Activated naive CD4-positive, alpha-beta T cell treated with anti-CD3 and anti-CD28 coated beads, Interleukin-2, amount 50 U/mL, for 24 hours (primary cell): Measurements from ENCODE around the gene GMFB.

ENCODE experiments used
- H3K27ac Mint-ChIP-seq: one replicate; pipeline ENCODE4 v1.8.0; 2021; ENCODE audit warnings: mild to moderate bottlenecking, mixed read lengths
- H3K27me3 Mint-ChIP-seq: one replicate; pipeline ENCODE4 v1.8.0; 2021; ENCODE audit warnings: mixed read lengths
- H3K36me3 Mint-ChIP-seq: one replicate; pipeline ENCODE4 v1.8.0; 2021; ENCODE audit warnings: mixed read lengths
- H3K4me1 Mint-ChIP-seq: one replicate; pipeline ENCODE4 v1.8.0; 2021; ENCODE audit warnings: mixed read lengths
- H3K4me3 Mint-ChIP-seq: one replicate; pipeline ENCODE4 v1.8.0; 2021; ENCODE audit warnings: mild to moderate bottlenecking, mixed read lengths
- H3K9me3 Mint-ChIP-seq: one replicate; pipeline ENCODE4 v1.8.0; 2021; ENCODE audit warnings: mixed read lengths

The GMFB gene

DNA sequence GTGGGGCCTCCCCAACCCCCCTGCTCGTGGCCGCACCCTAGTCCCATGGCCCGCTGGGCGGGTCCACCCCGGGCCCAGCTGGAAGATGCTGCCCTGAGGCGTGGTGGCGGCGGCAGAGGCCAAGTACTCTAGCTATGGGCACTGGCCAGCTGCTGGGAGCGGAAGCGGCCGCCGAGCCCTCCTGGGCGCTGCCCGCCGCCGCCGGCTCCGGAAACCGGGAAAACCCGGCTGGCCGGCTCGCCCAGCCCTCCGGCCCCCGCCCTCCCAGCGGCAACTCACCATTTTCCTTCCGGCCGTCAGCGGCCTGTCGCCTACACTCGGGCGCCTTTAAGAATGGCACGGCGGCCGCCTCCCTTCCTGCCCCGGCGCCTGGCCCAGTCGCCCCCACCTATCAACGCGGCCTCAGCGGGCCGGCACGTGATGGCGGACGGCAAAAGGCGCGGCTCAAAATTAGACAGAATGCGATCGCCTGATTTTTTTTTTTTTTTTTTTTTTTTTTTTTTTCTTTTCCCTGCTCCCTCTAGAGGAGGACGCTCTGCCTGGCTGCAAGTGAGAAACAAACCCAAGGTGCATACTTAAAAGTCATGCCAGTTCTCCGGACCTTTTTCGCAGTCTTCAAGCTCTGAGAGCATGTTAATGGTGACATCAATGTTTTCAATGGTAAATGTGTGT lies at the start of gene GMFB:
Gene GMFB (minus strand): TSS at position 335 of the 672 bp plus-strand sequence. CDS start 53 bp downstream, at position 282.
- H3K27ac Mint-ChIP-seq = peak within 1 kb of the TSS; percentile 98
- peaks cover 5% of the 10 kb centered on the region for H3K36me3 Mint-ChIP-seq
- peaks cover 64% of the 10 kb centered on the region for H3K4me1 Mint-ChIP-seq
- H3K9me3 Mint-ChIP-seq = no peaks in the 10 kb centered on the region
- peak within 1 kb of the TSS; percentile 90 for H3K4me3 Mint-ChIP-seq
- H3K27me3 Mint-ChIP-seq = no peaks in the 10 kb centered on the region

DNA sequence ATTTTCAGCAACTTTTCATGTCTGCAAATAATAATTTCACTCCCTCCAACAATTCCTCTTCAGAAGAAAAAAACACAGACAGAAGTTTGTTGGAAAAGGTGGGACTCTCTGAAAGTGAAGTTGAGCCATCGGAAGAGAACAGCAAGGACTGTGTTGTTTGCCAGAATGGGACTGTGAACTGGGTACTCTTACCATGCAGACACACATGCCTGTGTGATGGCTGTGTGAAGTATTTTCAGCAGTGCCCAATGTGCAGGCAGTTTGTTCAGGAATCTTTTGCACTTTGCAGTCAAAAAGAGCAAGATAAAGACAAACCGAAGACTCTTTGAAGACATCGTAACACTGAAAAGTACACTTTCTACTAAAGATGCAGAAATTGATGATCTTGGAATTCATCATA lies 49.3 kb upstream of the GMFB start:
- H3K36me3 Mint-ChIP-seq = peaks cover 11% of the 10 kb centered on the region
- no peaks in the 10 kb centered on the region for H3K4me1 Mint-ChIP-seq
- no peak overlapping the region for H3K4me3 Mint-ChIP-seq
- H3K9me3 Mint-ChIP-seq = no peaks in the 10 kb centered on the region
- no peaks in the 10 kb centered on the region for H3K27me3 Mint-ChIP-seq
- H3K27ac Mint-ChIP-seq = no peak overlapping the region

DNA sequence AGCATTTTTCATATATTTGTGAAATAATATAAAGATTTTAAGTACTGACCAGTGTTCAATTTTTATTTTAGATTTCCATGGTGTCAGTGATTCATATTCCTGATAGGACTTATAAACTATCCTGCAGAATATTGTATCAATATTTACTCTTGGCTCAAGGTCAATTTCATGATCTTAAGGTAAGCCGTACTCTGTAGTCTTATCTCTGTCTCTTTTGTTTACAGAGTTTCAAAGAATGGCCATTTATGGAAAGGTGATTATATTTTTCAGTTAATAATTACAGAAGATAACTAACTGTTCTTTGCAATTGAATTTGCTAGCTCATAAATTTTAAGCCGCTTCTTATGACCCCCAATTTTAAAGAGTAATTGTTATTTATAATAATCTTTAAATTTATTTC lies 48.9 kb upstream of the GMFB start:
- Mint-ChIP-seq H3K9me3 (no peaks in the 10 kb centered on the region), H3K27me3 (no peaks in the 10 kb centered on the region), H3K4me1 (no peaks in the 10 kb centered on the region), H3K36me3 (peaks cover 11% of the 10 kb centered on the region), H3K4me3 (no peak overlapping the region), H3K27ac (no peak overlapping the region)

DNA sequence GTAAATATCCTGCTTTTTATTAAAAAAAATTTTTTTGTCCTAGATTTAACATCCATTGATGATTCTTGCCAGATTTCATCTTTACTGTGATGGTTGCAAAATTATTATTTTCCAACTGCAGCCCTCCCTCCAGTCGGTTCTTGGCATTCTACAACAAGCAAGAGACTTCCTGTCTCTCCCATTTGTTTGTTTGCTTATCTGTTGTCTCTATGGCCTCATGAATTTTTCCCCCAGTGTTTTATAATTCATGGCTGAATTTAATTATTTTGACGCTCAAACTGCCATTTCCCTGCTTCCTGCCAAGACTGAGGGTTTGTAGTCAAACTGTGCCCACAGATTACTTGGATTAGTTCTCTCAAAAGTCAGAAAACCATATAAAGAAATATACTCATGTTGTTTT lies 46.9 kb upstream of the GMFB start:
- Mint-ChIP-seq H3K4me3 (no peak overlapping the region), H3K36me3 (peaks cover 13% of the 10 kb centered on the region), H3K4me1 (no peaks in the 10 kb centered on the region), H3K9me3 (no peaks in the 10 kb centered on the region), H3K27ac (no peak overlapping the region), H3K27me3 (no peaks in the 10 kb centered on the region)

DNA sequence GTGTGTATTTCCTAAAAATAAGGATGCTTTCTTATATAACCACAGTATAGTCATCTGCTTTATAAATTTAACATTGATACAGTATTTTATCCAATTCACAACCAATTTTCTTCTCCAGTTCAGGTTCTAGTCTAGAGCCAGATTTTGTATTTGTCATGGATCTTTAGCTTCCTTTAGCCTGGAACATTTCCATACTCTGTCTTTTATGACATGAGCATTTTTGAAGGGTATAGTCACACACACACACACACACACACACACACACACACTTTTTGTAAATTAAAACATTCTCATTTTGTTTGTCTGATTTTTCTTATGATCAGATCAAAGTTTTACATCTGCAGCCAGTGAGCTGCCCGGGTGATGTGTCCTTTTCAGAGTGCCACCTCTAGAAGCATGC lies 46.3 kb upstream of the GMFB start:
- H3K9me3 Mint-ChIP-seq = no peaks in the 10 kb centered on the region
- no peaks in the 10 kb centered on the region for H3K4me1 Mint-ChIP-seq
- H3K36me3 Mint-ChIP-seq = peaks cover 13% of the 10 kb centered on the region
- no peak overlapping the region for H3K27ac Mint-ChIP-seq
- H3K27me3 Mint-ChIP-seq = no peaks in the 10 kb centered on the region
- H3K4me3 Mint-ChIP-seq = no peak overlapping the region

DNA sequence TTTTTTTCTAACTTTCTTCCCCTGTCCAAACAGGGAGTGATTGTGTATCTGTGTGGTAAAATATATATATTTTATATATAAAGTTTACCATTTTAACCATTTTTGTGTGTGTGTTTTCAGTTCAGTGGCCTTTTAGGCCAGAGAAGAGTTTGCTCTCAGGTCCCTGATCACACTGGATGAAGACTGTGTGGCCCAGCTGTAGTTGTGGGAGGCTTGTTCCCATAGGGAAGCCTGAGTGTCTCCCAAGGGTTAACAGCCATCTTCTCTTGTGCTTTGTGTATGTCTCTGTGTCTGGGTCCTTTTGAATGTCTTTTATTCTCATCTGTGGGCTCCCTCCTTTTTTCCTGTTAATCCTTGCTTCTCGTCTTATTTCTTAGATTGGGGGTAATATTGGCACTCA lies 44.3 kb upstream of the GMFB start:
- Mint-ChIP-seq H3K27ac (no peak overlapping the region), H3K36me3 (peaks cover 11% of the 10 kb centered on the region), H3K4me3 (no peak overlapping the region), H3K9me3 (no peaks in the 10 kb centered on the region), H3K27me3 (no peaks in the 10 kb centered on the region), H3K4me1 (no peaks in the 10 kb centered on the region)

DNA sequence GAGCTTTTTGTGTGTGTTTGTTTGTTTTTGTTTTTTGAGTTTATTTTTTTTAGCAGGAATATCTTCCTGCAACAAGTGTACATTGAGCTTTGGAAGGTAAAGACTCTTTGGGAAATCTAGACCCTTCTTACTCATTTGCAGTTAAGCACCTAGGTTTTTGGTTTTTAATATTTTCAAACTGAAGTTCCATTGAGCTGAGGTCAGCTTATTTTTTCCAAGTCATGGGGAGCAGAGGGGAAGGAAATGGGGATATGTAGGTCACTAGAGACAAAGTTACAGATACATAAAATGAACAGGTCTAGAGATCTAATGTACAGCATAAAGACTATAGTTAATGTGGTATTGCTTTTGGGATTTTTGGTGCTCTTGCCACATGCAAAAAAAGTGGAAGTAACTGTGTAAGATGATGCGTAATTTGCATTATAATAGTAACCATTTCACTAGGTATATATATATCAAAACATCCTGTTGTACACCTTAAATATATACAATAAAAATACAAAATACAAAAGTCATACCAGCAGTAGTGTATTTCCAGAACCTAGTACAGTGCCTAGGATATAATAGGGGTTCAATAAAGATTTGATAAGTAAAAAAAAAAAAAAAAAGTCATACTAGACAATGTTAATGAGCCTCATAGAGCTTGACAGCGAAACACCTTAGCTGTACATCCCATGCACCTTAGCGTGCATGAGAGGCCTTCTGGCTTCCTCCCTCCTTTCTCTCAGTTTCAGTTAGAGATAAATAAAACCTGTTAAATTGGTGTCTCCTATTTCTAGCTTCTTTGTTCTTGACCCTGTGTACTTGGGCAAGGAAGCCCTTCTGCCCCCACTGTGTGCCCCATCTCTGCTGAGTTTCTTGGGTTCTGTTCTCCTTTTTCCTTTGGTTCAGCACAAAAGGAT lies 43.6 kb upstream of the GMFB start:
- Mint-ChIP-seq H3K27me3 (no peaks in the 10 kb centered on the region), H3K9me3 (no peaks in the 10 kb centered on the region), H3K36me3 (peaks cover 11% of the 10 kb centered on the region), H3K4me3 (no peak overlapping the region), H3K27ac (no peak overlapping the region), H3K4me1 (no peaks in the 10 kb centered on the region)

DNA sequence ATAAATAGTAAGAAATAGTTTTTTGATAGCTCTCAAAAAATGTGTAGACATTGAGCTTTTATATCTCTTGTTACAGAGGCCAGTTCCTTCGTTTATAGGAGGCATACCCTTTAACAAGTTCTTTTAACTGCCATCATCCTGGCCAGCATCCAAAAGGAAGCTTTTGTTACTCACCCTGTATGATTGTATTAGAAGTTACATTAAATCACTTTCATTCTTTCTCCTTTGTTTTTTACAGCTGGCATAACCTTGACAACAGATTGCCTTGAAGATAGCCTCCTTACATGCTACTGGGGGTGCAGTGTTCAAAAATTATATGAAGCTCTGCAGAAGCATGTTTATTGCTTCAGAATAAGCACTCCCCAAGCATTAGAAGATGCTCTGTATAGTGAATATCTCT lies 41.0 kb upstream of the GMFB start:
- Mint-ChIP-seq H3K27ac (no peak overlapping the region), H3K4me1 (no peaks in the 10 kb centered on the region), H3K36me3 (peaks cover 12% of the 10 kb centered on the region), H3K9me3 (no peaks in the 10 kb centered on the region), H3K4me3 (no peak overlapping the region), H3K27me3 (no peaks in the 10 kb centered on the region)

DNA sequence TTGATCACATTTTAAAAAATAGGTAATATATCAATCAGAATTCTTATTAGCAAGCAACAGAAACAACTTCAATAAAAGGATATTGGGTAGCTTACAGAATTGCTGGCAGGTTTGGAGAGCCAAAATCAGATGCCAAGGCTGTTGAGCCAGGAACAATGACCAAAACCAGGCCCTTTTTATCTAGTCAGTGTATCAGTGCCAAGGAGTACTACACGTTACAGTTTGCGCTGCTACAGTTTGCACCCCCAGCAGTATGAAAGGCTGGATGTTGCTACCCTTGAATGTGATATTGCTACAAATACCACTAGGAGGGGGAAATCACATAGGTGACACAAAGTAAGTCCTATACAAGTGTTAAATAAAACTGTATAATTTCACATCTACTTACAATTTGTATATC lies 40.2 kb upstream of the GMFB start:
- no peaks in the 10 kb centered on the region for H3K9me3 Mint-ChIP-seq
- H3K4me1 Mint-ChIP-seq = no peaks in the 10 kb centered on the region
- peaks cover 15% of the 10 kb centered on the region for H3K36me3 Mint-ChIP-seq
- no peak overlapping the region for H3K4me3 Mint-ChIP-seq
- H3K27ac Mint-ChIP-seq = no peak overlapping the region
- no peaks in the 10 kb centered on the region for H3K27me3 Mint-ChIP-seq

DNA sequence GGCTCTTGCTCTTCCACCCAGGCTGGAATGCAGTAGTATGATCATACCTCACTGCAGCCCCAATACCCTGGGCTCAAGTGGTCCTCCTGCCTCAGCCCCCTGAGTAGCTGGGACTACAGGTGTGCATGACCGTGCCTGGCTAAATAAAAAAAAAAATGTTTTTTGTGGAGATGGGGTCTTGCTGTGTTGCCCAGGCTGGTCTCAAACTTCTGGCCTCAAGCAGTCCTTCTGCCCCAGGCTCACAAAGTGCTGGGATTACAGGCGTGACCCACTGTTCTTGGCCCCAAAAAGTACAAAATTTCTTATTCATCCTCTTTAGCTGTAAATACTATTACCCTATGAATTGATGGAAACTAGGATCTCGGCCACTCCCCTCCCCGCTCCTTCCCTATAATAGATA lies 35.6 kb upstream of the GMFB start:
- peaks cover 14% of the 10 kb centered on the region for H3K36me3 Mint-ChIP-seq
- H3K9me3 Mint-ChIP-seq = no peaks in the 10 kb centered on the region
- no peaks in the 10 kb centered on the region for H3K27me3 Mint-ChIP-seq
- H3K4me1 Mint-ChIP-seq = no peaks in the 10 kb centered on the region
- no peak overlapping the region for H3K27ac Mint-ChIP-seq
- no peak overlapping the region for H3K4me3 Mint-ChIP-seq

DNA sequence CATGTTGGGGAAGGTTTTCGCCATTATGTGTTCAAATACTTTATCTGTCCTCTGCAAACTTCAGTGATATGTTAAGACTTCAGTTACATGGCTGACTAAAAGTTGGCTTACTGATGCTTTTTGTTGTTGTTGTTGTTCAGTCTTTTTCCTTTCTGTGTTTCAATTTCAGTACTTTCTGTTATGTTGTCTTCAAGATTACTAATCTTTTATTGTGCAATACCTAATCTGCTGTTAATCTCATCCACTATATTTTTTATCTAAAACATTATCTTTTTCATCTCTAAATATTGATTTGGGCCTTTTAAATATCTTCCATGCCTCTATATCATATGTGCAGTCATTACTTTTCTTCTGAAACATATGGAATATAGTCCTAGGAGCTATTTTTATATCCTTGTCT lies 27.9 kb upstream of the GMFB start:
- Mint-ChIP-seq H3K4me3 (no peak overlapping the region), H3K27me3 (no peaks in the 10 kb centered on the region), H3K27ac (no peak overlapping the region), H3K4me1 (peaks cover 54% of the 10 kb centered on the region), H3K9me3 (peaks cover 16% of the 10 kb centered on the region), H3K36me3 (peaks cover 21% of the 10 kb centered on the region)

DNA sequence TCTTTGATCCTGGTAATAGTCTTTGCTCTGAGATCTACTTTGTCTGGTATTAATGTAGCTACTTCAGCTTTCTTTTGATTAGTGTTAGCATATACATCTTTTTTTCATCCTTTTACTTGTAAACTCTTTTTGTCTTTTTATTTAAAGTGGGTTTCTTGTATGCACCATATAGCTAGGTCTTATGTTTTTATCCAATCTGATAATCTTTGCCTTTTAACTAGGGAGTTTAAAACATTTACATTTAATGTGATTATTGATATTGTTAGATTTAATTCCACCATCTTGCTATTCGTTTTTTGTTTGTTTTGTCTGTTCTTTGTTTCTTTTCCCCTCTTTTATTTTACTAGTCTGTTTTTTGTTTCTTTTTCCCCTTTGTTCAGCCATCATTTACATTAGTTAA lies 26.9 kb upstream of the GMFB start:
- no peak overlapping the region for H3K27ac Mint-ChIP-seq

DNA sequence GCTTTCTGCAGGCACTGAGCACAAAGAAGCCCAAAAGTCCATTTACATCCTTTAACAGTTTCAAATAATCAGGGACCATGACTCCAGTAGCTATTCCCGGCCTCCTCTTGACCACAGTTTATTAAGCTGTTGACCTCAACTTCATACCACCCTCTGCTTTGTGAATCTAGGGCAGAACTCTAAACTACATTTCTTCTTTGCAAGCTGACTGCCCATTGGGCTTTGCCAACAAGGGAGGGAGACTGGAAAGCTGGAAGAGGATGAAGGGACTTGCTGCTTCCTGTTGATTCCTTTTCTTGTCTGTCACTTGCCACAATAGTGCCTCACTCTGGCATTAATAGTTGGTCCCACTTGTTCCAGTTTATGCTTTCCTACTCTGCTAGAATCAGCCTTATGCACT lies 23.6 kb upstream of the GMFB start:
- Mint-ChIP-seq H3K4me3 (peak overlapping the region; percentile 19), H3K36me3 (peaks cover 19% of the 10 kb centered on the region), H3K4me1 (peaks cover 75% of the 10 kb centered on the region), H3K9me3 (peaks cover 16% of the 10 kb centered on the region), H3K27me3 (no peaks in the 10 kb centered on the region), H3K27ac (no peak overlapping the region)

More for the DNA sequence above, 26.9 kb upstream of the GMFB start:
- H3K36me3 Mint-ChIP-seq = peaks cover 21% of the 10 kb centered on the region
- H3K27me3 Mint-ChIP-seq = no peaks in the 10 kb centered on the region
- H3K9me3 Mint-ChIP-seq = peaks cover 16% of the 10 kb centered on the region
- peaks cover 65% of the 10 kb centered on the region for H3K4me1 Mint-ChIP-seq
- no peak overlapping the region for H3K4me3 Mint-ChIP-seq

DNA sequence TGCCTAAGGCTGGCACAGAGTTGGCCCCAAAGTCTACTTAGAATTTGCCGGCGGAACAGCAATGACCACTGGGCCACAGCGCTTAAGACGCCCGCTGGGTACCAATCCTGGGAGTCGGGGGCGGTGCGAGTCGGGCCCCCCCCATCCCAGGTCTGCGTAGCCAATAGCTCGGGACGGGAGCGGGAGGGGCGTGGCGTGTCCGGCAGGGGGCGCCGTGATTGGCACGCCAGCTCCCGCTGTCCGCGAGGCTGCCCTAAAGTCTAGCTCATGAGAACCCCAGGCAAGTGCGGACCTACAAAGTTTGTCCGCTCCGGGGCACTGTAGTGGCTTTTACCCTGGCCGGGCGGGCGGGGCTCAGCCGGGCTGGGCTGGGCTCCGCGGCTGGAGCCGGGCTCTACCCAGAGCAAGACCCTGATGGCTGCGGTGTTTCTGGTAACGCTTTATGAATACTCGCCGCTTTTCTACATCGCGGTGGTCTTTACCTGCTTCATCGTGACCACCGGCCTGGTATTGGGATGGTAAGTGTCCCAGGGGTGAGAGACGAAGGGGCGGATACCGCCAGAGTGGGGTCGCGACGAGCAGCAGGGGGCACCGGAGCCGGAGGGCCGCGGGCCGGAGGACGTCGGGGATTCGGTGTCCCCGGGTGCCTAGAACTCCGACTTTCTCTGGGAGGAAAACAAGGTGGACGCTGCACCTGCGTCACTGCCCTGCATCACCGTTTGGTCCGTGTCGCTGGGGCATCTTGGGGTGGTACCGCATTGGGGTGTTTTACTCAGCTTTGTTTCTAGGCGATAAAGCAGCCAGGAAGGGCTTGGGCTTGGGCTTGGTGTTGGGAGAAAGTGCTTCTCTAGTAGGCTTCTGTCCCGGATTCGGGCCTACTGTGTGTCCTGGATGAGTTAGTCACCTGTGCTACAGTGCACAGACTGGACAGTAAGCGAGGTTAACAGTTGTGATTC lies 21.0 kb upstream of the GMFB start, which contains the start of gene CGRRF1:
Gene CGRRF1 (plus strand): TSS at position 361 of the 956 bp plus-strand sequence. CDS start 54 bp downstream, at position 415.
- no peaks in the 10 kb centered on the region for H3K27me3 Mint-ChIP-seq
- peaks cover 54% of the 10 kb centered on the region for H3K4me1 Mint-ChIP-seq
- H3K9me3 Mint-ChIP-seq = no peaks in the 10 kb centered on the region
- peaks cover 5% of the 10 kb centered on the region for H3K36me3 Mint-ChIP-seq
- peak within 1 kb of the TSS; percentile 97 for H3K4me3 Mint-ChIP-seq
- H3K27ac Mint-ChIP-seq = peak within 1 kb of the TSS; percentile 91

DNA sequence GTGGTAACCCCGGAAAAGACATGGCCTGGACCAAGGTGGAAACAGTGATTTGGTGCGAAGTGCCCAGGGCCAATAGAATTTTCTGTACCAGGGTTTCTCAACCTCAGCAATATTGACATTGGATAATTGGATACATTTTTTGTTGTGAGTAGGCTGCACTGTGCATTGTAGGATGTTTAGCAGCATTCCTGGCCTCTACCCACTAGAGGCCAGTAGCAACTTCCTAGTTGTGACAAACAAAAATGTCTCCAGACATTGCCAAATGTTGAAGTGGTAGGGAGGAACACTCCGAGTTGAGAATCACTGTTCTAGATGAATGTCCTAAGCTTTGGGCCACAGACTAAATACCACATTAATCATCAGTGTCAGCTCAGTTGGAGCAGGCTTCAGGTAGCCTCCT lies 14.7 kb upstream of the GMFB start:
- Mint-ChIP-seq H3K9me3 (no peaks in the 10 kb centered on the region), H3K4me3 (no peak overlapping the region), H3K4me1 (no peaks in the 10 kb centered on the region), H3K36me3 (no peaks in the 10 kb centered on the region), H3K27ac (no peak overlapping the region), H3K27me3 (peaks cover 5% of the 10 kb centered on the region)
